Glutamatergic neuron (in vitro differentiated cells): ENCODE results near the gene OS9. TPM values are rescaled to one million over a fixed set of nuclear protein-coding genes. Genes with fewer than 3 reads are reported as not detected.

Source experiments
- DNase-seq: peaks from one replicate; pipeline ENCODE4 v3.0.0; 2022
- H3K27ac Mint-ChIP-seq: one replicate; pipeline ENCODE4 v1.8.0; 2020; ENCODE audit warnings: mild to moderate bottlenecking, mixed read lengths, inconsistent platforms; ENCODE audit not compliant: unreplicated experiment
- H3K27me3 Mint-ChIP-seq: one replicate; pipeline ENCODE4 v1.8.0; 2020; ENCODE audit warnings: mild to moderate bottlenecking, moderate library complexity, mixed read lengths, inconsistent platforms; ENCODE audit not compliant: unreplicated experiment
- H3K36me3 Mint-ChIP-seq: one replicate; pipeline ENCODE4 v1.8.0; 2020; ENCODE audit warnings: mild to moderate bottlenecking, mixed read lengths, inconsistent platforms; ENCODE audit not compliant: unreplicated experiment
- H3K4me1 Mint-ChIP-seq: one replicate; pipeline ENCODE4 v1.8.0; 2020; ENCODE audit warnings: mild to moderate bottlenecking, low read depth, mixed read lengths, inconsistent platforms; ENCODE audit not compliant: unreplicated experiment
- H3K4me3 Mint-ChIP-seq: one replicate; pipeline ENCODE4 v1.8.0; 2020; ENCODE audit warnings: mild to moderate bottlenecking, mixed read lengths, inconsistent platforms; ENCODE audit not compliant: unreplicated experiment
- H3K9me3 Mint-ChIP-seq: one replicate; pipeline ENCODE4 v1.8.0; 2020; ENCODE audit warnings: mild to moderate bottlenecking, moderate library complexity, mixed read lengths, inconsistent platforms; ENCODE audit not compliant: unreplicated experiment
- CTCF ChIP-seq: fragments of 200-600 bp; sonication (generic); IDR thresholded peaks from one replicate; pipeline ENCODE4 v1.5.0; 2021; ENCODE audit not compliant: partially characterized antibody, unreplicated experiment
- total RNA-seq: library from RNA; stranded (reverse); fragmentation: NEBNext Ultra II Directional; extraction: Animal tissue kit (Norgen Biotek cat#: 25700); gene quantifications from one replicate; pipeline ENCODE4 v1.2.1, GENCODE V29; 2021; ENCODE audit not compliant: unreplicated experiment

Gene OS9
- total RNA-seq, 1 donor from 2014 or later, result 225 TPM

GRCh38 chr12:57726884-57727757 is 33.2 kb downstream of the OS9 start:
- H3K9me3 Mint-ChIP-seq, result peaks cover 15% of the 10 kb centered on the region
- H3K27me3 Mint-ChIP-seq, result peaks cover 31% of the 10 kb centered on the region
- TF ChIP-seq CTCF, result no peak
- H3K27ac Mint-ChIP-seq, result no peak overlapping the region
- peaks cover 12% of the 10 kb centered on the region for H3K4me1 Mint-ChIP-seq
- no peak overlapping the region for H3K4me3 Mint-ChIP-seq
- H3K36me3 Mint-ChIP-seq, result peaks cover 19% of the 10 kb centered on the region
- peak; percentile 42 for DNase-seq

- TF ChIP-seq CTCF, result no peak
- H3K4me3 Mint-ChIP-seq, result peak overlapping the region; percentile 64
- H3K36me3 Mint-ChIP-seq, result peaks cover 19% of the 10 kb centered on the region
- H3K9me3 Mint-ChIP-seq, result peaks cover 13% of the 10 kb centered on the region
- peak overlapping the region; percentile 7 for H3K27ac Mint-ChIP-seq
- peaks cover 28% of the 10 kb centered on the region for H3K27me3 Mint-ChIP-seq
- H3K4me1 Mint-ChIP-seq, result peaks cover 9% of the 10 kb centered on the region
- DNase-seq, result no peak
Observed at GRCh38 chr12:57727758-57728395, 33.9 kb downstream of the OS9 start.

- peaks cover 9% of the 10 kb centered on the region for H3K9me3 Mint-ChIP-seq
- H3K4me1 Mint-ChIP-seq, result peaks cover 4% of the 10 kb centered on the region
- DNase-seq, result no peak
- H3K36me3 Mint-ChIP-seq, result peaks cover 20% of the 10 kb centered on the region
- no peak for TF ChIP-seq CTCF
- peaks cover 30% of the 10 kb centered on the region for H3K27me3 Mint-ChIP-seq
- H3K27ac Mint-ChIP-seq, result no peak overlapping the region
- no peak overlapping the region for H3K4me3 Mint-ChIP-seq
Observed at GRCh38 chr12:57729321-57729844, 35.5 kb downstream of the OS9 start.

- Mint-ChIP-seq H3K4me1 (peaks cover 12% of the 10 kb centered on the region), H3K4me3 (no peak overlapping the region), H3K36me3 (peaks cover 25% of the 10 kb centered on the region), H3K27ac (no peak overlapping the region), H3K27me3 (peaks cover 38% of the 10 kb centered on the region), H3K9me3 (peaks cover 16% of the 10 kb centered on the region)
- TF ChIP-seq CTCF, result no peak
- no peak for DNase-seq
Observed at GRCh38 chr12:57730336-57731067, 36.6 kb downstream of the OS9 start.
